ENCODE data around the gene ATIC.
"Not testable (repeated sequence)": the region's sequence is repeated elsewhere in the genome, so short reads cannot be mapped to it uniquely, and the experiment has no call there.

Gene ATIC

DNA sequence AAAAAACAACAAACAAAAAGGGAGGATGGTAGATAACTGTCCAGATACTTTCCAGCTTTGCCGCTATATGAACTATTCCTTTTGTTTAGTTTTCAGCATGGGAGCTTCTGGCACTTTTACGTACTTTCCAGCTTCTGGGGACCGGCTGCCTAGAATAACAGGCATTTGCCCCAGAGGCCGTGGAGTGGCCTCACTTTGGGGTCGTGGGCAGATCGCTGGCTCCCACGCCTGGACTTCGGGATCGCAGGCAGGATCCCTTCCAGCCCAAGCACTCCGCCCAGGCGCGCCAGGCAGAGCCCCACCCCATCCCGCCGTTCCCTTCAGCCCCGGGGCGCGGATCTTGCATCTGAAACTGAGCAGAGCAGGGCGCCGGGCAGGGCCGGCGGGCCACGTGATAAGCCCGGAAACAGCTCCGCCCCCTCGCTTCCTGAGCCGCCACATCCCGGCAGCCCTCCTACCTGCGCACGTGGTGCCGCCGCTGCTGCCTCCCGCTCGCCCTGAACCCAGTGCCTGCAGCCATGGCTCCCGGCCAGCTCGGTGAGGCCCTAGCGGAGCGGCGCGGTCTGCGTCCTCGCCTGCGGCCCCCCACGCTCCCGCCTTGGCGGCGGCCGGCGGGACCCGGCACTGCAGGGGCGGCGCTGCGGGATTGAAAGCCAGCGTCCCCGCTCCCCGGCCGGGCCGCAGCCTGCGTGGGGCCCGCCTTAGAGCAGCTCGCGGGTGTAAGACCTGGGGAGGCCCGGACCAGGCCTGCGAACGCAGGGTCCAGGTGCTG, at the start of gene ATIC:
Gene ATIC, plus strand, starts transcription at position 435 of the 772 bp plus-strand sequence. Its CDS starts 84 bp downstream, at position 519.
- FAIRE-seq = no peak

DNA sequence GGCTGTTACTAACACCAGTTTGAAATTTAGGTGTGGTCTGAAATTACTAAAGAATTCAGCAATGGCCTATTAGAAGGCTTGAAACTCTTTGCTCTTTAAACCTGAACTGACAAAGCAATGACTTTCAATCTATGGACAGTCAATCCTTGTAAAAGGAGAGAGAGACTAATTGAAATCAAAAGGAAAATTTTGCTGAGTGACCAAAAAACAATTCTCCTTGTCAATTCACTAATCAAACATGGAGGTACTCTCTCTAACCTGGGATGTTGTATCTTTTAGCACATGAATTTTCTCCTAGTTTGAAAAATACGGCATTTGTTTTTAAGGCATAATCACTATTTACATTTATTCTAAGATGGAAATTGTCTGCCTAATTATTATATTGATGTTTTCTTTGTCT, 49.6 kb upstream of the ATIC start:
- FAIRE-seq = no peak

DNA sequence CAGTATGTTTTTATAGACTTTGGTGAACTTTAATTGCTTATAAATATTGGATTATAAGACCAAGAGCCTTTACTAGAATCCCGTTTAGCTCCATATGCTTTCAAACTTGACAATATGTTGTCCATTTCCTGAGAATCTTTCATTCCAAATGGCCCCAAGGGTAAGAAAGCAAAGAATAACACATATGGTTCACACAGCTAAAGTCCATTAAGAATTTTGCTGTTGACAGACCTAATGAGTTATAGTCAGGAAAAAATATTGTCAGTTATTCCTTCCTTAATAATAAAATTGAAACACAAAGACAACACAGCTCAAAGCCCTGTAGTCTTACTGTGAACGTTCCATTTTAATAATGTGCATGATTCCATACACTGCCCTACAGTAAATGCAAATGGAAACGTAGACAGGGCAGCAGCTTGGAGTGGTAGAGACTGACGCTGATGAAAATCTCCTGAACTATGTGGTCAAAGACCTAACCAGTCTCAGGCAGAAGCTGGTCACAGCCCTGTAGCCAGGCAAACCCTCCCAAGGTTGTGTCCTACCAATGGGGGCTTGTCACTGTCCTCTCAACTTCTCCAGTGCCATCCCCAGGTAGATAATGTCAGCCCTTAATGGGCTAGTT, 49.0 kb upstream of the ATIC start:
- FAIRE-seq = no peak

DNA sequence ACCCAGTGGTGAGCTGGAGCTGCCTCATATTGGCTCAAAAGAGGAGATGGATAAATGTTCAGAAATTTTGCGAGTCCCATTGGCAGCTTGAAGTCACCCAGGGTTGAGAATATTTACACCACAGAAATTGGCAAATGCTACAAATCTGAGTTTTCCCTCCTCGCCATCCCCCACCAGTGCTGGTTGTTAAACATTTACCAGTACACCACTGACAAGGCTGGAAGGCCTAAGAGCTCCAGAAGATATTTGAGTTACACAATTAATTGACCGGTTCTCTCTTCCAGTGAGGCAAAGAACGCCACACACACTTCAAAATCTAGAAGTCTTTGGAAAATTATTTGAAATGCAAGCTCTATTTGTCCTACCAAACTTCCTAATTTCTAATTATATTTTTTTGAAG, 47.5 kb upstream of the ATIC start:
- no peak for FAIRE-seq

DNA sequence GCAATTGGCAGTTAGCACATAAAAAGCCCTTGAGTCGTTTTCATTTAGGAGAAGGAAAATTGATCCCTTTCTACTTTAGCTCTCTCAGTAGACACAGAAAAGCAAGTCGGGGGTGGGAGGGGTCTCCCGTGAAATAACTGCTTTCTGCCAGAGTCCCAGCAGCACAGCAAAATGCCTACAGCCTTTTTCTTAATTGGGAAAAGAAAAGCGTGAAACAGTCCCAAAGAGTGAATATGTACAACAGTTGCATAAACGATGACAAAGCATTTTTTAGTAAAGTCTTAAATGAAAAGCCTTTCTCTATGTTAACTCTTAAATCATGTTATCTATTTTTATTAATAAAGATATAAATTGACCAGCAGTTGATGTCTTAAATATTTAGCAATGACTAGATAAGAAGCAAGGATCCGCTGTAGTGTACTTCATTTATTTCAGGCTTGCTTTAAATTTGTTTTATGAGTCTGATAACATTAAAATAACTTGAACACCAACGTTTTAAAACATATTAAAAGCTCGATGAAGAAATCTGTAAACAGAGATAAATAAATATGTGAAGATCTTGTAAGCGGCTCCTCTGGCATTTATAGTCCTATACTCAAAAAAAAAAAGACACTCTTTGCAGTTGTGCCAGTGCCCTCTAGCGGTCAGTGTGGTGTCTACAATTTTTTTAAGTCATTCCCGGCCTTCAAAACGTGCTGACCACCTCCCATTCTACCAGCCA, 42.3 kb upstream of the ATIC start:
- peak; percentile 95 for FAIRE-seq

DNA sequence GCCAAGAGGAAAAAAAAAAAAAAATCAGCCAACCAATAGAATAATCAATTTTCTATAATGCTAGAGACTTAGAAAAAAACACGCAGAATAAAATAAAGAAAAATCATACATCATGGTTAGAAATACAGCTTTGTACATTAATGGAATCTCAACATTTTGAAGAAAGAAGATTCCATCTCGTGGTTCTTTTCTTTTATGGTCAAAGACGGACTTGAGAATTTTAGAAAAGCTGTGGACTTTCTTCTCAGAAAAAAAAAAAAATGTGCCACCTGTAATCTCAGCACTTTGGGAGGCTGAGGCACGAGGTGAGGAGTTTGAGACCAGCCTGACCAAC, 41.8 kb upstream of the ATIC start:
- FAIRE-seq = no peak

DNA sequence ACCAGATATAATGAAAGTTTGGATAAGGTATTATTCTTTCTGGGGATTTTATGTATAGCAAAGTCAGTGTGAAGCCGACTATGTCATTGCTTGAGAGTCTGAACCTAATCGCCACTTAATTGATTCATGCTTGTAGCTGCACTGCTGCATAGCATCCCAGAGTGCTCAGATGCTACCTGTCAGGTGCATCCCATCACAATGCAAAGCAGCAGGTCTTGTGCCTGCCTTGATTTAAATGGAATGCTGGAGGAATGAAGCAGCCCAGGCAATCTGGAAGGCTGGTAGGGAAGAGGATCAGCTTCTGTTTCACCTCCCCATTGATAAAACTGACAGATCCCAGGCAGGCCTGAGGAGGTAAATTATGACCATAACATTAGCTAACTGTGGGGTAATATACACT, 40.4 kb upstream of the ATIC start:
- no peak for FAIRE-seq

DNA sequence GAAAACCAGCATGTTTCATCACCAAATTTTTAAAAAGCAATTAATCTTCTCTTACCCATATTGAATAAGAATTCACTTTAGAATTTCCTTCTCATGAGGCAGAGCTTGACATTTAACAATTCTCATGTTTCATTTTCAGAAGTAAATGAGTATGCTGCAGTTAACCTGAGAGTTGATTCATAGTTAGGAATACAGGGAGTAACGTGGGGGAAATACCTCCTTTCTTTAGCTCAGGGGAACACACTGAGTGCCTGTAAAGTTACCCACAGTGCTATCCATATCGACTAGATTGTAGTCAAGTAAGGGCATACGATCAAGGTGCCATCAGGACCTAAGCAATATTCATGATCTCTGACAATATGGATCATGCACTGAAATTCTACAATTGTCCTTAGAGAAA, 38.9 kb upstream of the ATIC start:
- FAIRE-seq = no peak

DNA sequence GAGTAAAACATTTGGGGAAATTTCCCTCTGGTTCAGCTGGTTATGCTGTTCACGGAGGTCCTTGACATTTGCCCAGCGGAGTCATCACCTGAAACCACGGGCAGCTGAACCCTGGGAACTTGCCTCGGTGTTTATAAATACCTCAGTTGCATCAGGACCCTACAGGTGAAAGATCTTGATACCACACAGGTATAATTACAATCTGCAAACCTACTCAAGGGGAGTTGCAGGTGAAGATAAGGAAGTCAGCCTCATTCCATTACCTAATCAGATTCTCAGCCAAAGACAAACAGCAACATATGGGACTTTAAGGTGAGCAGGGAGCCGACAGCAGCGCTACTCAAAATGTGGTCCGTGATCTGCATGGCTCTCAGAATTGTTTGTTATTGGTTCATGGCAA, 37.0 kb upstream of the ATIC start:
- FAIRE-seq = no peak

DNA sequence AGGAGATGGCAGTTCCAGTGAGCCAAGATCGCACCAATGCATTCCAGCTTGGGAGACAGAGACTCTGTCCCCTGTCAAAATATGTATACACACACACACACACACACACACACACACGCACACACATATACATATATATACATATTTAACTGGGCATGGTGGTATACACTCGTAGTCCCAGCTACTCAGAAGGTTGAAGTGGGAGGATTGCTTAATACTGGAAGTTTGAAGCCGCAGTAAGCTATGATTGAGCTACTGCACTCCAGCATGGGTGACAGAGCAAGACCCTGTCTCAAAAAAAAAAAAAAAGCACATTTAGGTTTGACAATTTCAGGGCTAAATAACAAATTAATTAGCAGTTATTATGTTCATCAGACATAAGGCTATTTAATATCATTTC, 36.0 kb upstream of the ATIC start:
- no peak for FAIRE-seq

DNA sequence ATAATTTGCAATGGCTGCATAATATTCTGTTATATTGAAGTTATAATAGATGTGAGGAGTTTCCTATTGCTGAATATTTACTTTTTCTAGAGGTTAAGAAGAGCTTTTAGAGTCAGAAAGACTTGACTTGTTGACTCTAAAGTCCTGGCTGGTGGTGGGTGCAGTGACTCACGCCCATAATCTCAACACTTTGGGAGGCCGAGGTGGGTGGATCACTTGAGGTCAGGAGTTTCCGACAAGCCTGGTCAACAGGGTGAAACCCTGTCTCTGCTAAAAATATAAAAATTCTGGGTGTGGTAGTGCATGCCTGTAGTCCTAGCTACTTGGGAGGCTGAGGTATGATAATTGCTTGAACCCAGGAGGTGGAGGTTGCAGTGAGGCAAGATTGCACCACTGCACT, 33.9 kb upstream of the ATIC start:
- FAIRE-seq = no peak

DNA sequence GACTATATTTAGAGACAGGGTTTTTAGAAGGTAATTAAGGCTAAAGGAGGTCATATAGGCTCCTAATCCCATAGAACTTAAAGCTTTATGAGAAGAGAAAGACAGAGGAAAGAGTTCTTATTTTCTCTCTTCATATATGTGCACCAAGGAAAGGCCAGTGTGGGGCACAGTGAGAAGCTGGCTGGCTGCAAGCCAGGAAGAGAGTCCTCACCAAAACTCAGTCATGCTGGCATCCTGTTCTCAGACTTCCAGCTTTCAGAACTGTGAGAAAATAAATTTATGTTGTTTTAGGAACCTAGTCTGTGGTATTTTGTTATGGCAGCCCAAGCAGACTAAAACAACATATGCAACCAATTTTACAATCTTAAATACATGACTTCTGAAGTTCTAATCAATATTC, 31.5 kb upstream of the ATIC start:
- no peak for FAIRE-seq

DNA sequence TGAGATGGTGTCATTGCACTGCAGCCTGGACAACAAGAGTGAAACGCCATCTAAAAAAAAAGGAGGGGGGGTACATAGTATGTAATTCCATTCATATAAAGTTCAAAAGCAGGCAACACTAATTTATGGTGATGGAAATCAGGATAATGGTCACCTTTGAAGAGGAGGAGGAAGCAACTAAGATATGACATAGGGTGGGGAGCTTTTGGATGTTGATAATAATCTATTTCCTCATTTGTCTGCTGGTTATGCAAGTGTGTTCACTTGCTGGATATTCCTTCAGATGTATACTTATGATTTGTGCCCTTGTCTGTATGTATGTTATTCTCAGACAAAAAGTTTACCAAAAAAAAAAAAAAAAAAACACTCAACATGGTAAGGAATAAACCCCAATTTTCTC, 28.6 kb upstream of the ATIC start:
- FAIRE-seq = no peak

DNA sequence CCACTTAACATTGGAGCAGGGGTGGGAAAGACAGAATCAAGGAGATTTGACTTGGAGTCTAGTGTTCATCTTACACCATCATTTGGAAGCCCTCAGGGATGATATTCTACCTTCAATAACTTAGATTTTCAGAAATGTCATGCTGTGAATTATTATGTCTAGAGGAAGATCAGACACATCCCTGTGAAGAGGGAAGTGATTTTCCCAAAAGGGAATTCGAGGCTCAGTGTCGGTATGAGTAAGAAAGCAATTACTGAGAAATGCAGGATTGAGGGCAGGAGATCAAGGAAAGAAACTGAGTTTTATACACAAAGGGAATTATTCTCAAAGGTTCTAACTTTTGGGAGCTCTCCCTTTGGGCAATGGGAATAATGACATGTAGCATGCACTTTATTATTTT, 25.6 kb upstream of the ATIC start:
- no peak for FAIRE-seq

DNA sequence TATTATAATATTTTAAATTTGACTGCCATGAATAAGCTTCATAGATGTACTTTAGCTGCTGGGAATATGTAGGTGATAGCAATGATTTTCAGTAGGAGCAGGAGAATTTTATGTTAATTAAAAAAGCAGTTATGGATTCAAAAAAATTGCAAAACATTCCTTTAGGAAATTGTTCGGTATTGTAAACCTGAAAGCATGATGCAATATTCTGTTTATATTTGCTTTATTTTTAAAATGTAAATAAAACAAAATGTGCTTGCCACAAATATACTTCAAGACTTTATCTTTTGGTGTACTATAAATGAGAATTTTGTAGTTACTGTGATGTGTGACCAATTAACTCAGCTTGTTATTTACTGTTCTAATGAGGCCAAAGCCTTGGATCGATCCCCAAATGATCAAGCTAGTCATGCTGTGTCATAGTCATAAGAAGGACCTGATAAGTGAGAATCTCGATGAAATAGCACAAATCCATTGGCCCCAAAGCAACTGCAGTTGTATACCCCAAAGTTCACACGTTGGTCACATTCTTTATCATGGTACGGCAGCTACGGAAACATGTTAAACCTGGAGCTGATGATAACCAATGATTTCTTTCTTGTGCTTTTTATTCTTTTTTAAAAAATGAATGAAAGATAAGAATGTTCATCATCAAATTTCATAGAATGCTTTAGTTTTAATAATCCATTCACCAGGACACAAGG, 23.6 kb upstream of the ATIC start:
- no peak for FAIRE-seq

DNA sequence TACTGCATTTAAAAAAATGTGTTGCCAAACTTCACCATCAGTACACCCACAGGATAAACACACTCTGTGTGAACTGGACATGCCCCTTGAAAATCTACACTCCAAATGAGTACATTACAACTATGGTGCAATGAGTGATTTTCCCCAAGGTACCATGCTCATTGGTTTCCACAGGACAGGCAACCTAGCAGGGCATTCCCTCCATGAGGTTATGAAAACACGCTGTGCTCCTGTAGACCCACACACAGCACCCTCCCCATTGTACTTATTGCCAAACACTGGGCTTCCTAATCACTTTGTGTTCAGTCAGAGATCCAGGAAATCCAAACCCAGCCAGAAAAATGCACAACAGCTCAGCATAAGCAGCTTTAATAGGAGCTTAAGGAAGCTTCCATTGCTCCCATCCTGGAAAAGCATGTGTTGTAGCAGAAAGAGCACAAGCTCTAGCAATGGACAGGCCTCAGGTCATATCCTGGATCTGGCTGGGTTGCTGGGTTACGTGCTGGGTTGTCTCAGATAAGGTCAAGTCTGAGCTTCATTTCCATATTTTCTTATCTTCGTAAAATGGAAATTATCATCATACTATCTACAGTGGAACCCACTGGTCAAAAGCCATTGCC, 20.8 kb upstream of the ATIC start:
- FAIRE-seq = no peak

DNA sequence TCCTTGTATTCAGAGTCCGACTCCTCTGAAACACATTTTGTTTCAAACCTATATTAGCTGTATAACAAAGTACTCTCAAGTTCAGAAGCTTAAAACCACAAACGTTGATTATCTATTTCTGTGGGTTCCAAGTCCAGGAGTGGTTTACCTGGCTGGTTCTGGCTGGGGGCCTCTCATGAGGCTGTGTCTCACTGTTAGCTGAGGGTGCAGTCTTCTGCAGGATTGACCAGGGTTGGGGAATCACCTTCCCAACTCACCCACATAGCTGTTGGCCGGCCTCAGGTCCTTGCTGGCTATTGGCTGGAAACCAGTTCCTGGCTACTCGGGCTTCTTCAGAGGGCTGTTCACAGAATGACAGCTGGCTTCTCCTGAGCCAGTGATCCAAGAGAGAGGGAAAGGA, 18.0 kb upstream of the ATIC start:
- FAIRE-seq = no peak

DNA sequence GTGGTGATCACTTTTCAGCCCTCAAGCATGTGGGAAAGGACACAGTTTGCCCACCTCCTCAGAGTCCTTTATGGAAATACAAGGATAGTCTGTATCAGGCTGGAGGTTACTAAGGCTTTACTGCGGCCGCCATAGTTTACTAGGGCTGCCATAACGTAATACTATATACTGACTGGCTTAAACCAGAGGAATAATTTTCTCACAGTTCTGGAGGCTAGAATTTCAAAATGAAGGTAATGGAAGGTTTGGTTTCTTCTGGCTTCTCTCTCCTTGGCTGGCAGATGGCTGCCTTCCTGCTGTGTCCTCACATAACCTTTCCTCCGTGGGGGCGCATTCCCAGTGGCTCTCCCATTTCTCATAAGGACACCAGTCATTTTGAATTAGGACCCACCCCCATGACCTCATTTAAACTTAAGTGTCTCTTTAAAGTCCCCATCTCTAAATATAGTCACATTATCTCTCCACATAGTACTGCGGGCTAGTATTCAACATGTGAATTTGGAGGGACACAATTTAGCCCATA, 12.5 kb upstream of the ATIC start:
- no peak for FAIRE-seq

DNA sequence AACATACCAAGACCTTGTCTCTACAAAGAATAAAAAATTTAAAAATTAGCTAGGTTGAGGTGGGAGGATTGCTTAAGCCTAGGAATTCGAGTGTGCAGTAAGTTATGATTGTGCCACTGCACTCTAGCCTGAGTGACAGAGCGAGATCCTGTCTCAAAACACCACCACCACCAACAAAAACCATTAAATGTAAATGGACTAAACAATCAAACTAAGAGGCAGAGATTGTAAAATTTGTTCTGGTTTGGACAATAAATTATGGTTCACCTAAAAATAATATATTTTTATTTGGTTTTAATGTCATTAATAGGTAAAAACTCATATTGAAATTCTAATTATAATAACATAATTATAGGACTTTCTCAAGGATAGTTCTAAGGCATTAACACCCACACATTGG, 9.9 kb upstream of the ATIC start:
- FAIRE-seq = no peak

DNA sequence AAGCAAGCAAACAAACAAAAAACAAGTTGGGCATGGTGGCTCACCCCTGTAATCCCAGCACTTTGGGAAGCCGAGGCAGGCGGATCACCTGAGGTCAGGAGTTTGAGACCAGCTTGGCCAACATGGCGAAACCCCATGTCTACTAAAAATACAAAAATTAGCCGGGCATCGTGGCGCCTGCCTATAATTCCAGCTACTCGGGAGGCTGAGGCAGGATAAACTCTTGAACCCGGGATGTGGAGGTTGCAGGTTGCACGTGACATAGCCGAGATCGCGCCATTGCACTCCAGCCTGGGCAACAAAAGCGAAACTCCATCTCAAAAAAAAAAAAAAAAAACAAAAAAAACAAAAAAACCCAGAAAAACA, 617 bp upstream of the ATIC start:
- not testable (repeated sequence) for FAIRE-seq

DNA sequence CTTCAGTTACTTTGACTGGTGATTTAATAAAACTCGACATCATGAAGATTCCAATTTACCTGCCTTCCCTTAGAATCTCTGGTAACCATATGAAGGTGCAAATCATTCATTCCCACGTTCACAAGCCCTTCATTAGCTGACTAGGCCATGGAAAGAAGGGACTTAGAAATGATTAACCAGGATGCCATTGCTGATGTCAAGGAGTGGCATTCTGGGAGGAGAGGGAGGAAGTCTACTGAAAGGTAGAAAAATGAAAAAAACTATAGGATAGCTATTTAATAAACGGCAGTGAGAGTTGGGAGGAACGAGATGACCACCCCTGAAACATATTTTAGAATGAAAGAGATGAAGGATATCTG, 1.4 kb downstream of the ATIC start:
- no peak for FAIRE-seq

DNA sequence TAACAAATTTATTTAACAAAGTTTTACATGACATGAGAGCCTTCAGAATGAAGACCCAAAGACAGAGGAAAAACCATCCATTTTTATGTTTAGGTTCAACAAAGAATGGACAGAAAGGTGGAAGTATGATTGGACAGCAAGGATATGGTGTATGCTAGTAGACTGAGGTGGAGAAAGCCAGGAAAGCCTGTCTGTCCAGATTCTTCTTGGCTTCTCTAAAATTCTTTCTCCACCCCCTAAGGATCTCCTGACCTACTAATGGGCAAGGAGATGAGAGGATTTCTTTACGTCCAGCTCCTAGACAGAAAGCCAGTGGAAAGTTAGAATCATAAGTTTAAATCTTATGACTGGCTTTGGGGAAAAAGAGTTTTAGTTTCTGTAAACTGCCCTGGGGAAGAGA, 3.0 kb downstream of the ATIC start:
- no peak for FAIRE-seq

DNA sequence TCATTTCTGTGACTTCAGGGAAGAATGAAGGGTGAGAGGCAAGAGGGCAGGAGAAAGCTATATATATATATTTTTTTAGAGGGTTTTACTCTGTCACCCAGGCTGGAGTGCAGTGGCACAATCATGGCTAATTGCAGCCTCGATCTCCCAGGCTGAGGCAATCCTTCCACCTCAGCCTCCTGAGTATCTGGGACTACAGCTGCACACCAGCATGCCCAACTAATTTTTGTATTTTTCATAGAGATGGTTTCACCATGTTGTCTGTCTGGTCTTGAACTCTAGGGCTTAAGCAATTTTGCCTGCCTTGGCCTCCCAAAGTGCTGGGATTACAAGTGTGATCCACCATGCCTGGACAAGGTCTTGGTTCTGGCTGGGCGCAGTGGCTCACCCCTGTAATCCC, 3.4 kb downstream of the ATIC start:
- FAIRE-seq = no peak
